Kasumi-1 (cell line): Measurements from ENCODE around the gene STK17B.
"Not testable (repeated sequence)": the region's sequence is repeated elsewhere in the genome, so short reads cannot be mapped to it uniquely, and the experiment has no call there.

Source experiments
- DNase-seq, 2 experiments: peaks; one replicate each; lab custom pipeline; 2025; lab: John Stamatoyannopoulos, UW

STK17B gene

DNA sequence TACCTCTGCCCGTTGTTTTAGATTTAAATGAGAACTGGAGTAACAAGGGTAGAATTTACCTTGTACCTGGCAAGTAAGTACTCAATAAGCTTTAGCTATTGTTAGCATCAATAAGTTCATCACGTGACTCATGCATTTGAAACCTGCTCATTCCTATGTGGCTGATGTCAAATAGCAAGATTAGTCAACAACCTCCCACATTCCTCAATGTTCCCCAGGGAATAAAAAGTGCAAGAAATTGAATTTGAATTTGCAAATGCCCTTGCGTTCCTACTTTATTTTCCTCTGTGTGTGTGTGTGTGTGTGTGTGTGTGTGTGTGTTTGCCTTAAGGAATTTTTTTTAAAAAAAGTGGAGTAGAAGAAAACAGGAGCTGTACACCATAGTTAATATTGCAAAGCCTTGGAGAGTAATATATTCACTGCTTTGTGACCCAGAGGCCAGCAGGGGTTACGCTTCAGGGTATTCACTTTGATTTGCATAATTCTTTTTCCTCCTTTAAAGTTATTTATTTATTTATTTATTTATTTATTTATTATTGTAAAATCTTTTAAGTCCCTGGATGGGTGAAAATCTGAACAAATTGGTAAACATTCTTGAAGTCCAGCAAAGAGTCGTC lies 58.9 kb downstream of the STK17B start:
- DNase-seq, result no peak

DNA sequence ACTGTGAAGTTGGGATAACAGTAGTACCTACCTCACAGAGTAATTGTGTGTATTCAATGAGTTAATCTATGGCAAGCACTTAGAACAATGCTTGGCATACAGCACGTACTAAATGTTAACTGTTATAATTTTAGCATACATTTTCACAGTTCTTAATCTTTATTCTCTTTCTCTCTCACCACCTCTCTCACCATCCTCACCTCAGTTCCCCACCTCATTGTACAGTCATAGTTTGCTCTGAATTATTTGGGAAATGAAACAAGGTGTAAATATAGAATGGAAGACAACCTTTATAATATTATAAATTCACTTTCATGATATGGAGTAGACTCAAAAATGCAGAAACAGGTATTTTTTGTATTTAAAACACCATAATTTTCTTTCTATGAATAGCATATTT lies 62.8 kb downstream of the STK17B start:
- DNase-seq, result no peak

DNA sequence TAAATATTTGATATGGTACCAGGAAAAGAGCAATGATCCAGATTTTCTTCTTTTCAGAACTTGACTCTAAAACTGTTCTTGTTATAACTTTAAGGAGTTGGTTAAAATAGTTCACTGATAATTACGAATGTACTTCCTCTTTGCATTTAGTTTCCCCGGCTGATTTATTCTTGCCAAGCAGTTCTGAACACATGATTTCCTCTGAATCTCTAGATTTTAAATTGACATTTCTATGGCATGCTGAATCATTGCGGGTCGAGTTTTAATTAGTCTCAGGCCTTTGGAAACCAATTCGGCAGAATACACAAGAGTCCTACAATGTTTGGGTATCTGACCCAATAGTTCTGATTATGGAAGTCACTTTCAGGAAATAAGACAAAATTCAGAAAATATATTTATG lies 65.4 kb downstream of the STK17B start:
- DNase-seq, result peak; percentile 82 to 86

DNA sequence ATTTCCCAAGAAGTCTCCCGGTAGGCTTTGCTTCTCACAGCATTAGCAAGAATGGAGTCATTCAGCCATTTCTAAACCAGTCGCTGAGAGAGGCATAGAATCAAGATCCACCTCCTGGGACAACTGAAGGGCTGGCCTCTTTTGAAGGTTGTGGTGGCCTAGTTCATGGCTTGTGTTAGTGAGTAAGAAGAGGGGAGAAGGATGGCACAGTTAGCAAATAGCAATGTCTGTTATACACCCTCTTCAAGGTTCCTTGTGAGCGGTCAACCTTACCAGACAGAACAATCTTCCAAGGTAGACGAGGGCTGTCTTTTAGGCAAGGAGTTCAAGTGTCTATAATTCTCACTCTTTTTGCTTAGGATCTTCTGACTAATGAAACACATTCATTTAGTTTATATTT lies 67.3 kb downstream of the STK17B start:
- no peak for DNase-seq

DNA sequence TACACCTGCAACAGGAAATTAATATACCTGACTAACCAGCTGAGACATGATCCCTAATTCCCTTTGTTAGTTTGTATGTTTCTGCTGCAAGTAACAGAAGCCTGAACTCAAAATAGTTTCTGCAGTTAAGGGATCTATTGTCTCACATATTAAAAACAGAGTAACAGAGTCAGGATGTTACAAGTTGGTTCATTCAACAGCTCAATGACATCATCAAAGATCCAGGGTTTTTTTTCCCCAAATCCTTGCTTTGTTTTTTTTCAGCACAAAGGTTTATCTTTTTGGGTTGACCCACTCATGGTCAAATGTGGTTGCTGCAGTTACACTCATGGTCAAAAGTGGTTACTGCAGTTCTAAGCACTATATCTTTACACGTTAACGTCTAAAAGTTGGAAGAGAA lies 67.8 kb downstream of the STK17B start:
- no peak for DNase-seq

DNA sequence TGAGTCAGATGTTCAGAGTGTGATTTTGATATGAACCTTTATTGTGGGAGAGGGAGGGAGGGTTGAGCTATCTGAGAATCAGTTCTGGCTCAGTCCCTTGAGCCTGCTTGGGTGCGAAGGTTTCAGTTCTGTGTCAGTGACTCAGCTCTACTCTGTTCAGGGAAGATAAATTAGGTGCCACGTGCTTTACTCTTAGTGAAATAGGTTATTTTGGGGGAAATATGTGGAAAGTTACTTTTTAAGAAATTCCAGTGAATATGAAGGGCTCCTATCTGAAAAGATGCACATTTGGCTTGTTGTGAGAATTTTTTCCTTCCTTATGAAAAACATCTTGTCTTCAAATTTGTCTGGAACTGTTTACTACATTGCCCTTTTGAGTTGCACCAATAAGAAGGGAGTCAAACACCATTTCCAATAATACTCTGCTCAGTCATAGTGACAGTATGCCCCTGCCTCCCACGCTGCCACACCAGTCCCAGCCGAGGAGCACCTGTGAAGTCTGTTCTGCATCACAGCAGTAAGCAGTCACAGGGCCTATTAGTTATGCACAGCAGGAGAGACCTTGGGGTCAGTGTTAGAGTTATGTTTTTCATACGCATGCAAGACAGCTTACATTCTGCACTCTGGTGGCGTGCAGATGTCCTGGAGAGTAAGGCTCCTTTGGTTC lies 69.9 kb downstream of the STK17B start:
- no peak for DNase-seq

DNA sequence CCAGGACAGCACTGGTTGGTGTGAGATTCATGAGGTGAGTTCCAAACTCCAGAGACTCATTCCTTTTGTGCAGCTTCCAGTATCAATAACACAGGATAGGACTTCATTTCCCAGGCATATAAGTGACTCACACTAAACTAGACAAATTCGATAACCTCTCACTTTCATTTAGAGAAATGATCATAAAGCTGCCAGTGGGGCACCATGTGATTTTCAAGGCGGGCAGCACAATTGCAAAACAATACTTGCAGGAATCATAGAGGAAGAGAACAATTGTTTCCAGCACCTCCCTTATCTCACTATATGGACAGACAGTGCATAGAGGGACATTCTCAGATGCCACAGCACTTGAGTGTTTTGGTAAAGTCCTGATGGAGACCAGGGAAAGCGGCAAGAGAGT lies 71.5 kb downstream of the STK17B start:
- DNase-seq, result no peak

DNA sequence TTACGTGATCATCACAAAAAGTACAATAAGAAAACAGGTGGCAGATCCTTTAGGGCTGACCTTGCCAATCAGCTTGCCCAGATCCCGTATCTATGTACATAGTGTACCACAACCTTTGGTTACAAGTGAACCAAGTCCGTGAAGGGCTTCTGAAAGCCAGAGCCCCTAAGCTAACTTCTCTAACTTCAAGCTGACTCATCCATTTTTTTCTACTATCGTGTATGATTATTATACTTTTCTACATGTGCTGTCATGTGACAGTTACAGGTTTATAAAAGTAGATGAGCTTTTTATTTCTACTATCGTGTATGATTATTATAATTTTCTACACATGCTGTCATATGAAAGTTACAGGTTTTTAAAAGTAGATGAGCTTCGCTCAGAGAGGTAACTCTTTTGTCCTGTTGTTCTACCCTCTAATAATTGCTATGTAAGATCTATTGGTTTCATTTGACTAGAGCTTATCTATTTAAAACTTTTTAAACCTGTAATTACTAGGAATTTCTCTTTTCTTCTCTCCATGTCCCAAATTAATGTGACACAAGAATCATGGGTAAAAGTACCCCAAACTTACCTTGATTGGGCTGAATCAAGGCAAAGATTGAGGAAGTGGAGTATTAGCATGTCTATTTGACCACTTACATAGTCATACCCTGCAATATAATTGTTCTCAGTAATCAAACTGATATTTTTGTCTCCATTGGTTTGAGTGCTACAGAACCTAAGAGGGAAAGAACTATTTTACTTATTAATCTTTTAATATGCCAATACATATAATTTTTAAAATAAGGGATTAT lies 73.3 kb downstream of the STK17B start:
- DNase-seq, result no peak

DNA sequence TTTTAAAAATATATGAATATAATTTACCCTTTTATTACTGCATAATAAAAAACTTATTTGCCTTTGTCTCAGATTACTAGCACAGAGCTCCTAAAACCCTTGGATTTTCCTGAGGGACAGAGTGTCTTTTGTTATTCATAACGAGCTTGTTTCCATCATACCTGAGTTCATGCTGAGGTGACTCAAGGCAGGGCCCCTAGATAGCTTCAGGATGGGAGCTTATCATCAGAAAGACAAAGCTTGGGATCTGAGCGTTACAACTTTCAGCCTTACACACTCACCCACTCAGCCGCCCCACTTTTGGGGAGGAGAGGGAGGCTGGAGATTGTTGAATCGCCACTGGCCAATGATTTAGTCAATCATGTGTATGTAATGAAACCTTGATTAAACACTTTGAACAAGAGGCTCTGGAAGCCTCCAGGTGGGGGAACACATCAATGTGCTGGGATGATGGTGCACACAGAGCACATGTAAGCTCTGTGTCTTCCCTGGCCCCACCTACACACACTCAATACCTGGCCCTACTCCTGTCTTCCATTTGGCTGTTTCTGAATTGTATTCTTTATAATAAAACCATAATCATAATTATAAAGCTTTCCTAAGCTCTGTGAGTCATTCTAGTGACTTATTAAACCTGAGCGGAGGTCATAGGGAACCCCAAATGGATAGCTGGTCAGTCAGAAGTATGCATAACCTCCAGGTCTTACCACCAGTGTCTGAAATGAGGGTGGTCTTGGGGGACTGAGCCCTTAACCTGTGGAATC lies 74.2 kb downstream of the STK17B start:
- DNase-seq, result no peak

DNA sequence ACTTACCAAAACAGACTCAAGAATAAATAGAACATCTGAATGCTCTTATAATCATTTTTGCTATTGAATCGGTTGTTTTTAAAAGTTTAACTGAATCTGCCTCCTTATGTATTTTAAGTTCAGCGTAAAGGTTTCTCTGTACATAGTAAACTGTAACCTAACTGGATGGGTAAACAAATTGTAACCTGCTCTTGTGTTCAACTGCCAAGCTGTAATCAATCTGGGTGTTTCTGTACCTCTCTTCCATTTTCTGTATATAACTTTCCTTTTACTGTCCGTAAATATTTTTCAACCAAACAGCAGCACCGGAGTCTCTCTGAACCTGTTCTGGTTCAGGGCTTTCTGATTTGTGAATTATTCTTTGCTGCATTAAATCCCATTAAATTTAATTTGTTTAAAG lies 75.1 kb downstream of the STK17B start:
- DNase-seq, result no peak

DNA sequence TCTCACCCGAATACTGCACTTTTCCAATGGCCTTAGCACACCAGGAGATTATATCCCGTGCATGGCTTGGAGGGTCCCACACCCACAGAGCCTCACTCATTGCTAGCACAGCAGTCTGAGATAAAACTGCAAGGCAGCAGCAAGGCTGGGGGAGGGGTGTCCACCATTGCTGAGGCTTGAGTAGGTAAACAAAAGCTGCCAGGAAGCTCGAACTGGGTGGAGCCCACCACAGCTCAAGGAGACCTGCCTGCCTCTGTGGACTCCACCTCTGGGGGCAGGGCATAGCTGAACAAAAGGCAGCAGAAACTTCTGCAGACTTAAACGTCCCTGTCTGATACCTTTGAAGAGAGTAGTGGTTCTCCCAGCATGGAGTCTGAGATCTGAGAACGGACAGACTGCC lies 81.9 kb downstream of the STK17B start:
- DNase-seq, result not testable (repeated sequence)

DNA sequence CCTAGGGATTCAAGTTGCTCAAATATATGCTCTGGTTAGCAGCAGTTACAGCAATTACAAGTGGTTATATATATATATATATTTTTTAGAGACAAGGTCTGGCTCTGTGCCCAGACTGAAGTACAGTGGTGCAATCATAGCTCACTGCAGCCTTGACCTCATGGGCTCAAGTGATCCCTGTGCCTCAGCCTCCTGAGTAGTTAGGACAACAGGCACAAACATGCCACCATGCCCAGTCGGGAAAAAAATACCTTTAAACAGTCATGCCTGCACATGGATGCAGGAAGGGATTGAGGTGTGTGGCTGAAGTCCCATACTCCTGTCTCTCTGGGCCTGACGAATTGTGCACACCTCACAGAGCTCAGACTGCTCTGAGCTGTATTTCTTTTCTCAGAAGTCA lies 83.2 kb downstream of the STK17B start:
- DNase-seq, result peak; percentile 35 to 55

DNA sequence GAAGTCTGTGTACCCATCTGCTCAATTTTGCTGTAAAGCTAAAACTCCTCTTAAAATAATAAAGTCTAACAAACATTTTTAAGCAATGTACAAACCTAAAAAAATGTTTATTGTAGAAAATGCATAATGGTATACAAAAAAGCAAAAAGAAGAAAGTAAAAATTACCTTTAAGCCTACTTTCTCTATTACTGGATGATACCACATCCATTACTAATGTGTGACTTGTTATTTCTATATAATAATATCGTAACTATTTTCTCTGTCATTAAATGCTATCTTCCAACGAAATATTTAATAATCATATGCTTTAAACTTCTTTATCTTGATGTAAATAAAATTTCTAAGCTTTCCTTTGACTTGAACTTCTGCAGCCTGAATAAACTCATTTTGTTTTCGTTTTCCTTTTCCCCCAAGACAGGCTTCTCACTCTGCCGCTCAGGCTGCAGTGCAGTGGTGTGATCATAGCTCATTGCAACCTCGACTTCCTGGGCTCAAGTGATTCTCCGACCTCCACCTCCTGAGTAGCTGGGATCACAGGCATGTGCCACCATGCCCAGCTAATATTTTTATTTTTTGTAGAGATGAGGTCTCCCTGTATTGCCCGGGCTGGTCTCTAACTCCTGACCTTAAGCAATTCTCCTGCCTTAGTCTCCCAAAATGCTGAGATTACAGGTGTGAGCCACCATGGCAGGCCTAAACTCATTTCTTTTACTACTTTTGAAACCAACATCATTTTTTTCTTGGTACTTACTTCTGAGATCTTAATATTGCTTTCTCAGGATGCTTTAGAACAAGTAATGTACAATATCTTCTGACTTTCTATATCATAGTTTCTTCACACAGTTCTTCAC lies 84.6 kb downstream of the STK17B start:
- no peak for DNase-seq

DNA sequence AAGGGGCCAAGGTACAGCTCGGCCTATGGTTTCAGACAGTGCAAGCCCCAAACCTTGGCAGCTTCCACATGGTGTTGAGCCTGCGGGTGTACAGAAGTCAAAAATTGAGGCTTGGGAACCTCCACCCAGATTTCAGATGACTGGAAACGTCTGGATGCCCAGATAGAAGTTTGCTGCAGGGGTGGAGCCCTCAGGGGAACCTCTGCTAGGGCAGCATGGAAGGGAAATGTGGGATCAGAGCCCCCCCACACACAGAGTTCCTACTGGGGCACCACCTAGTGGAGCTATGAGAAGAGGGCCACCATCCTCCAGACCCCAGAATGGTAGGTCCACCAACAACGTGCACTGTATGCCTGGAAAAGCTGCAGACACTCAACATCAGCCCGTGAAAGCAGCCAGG lies 87.8 kb downstream of the STK17B start:
- no peak for DNase-seq
